Stimulated activated CD8-positive, alpha-beta memory T cell treated with anti-CD3 and anti-CD28 coated beads, Interleukin-15, amount 100 ng/mL, for 24 hours (primary cell): ENCODE results near the gene TANGO2.

Experiments
- DNase-seq: peaks from one replicate; pipeline ENCODE4 v3.0.0-alpha.2; 2020; ENCODE audit warnings: low read depth

The TANGO2 gene

GRCh38 chr22:20026996-20027601 lies 6.2 kb downstream of the TANGO2 start:
- no peak for DNase-seq

GRCh38 chr22:20027966-20028854 lies 7.3 kb downstream of the TANGO2 start:
- no peak for DNase-seq

- DNase-seq: no peak
Measured at GRCh38 chr22:20028855-20029549, 8.1 kb downstream of the TANGO2 start.

GRCh38 chr22:20029550-20030225 lies 8.8 kb downstream of the TANGO2 start:
- no peak for DNase-seq

GRCh38 chr22:20031732-20032406 lies 11.0 kb downstream of the TANGO2 start:
- DNase-seq: no peak

GRCh38 chr22:20032407-20032991 lies 11.6 kb downstream of the TANGO2 start:
- no peak for DNase-seq

- no peak for DNase-seq
Measured at GRCh38 chr22:20033045-20033706, 12.3 kb downstream of the TANGO2 start.

GRCh38 chr22:20034143-20034542 lies 13.2 kb downstream of the TANGO2 start:
- DNase-seq: no peak

- no peak for DNase-seq
Measured at GRCh38 chr22:20035375-20036083, 14.6 kb downstream of the TANGO2 start.

GRCh38 chr22:20036084-20036482 lies 15.2 kb downstream of the TANGO2 start:
- no peak for DNase-seq

- DNase-seq: no peak
Measured at GRCh38 chr22:20036535-20037392, 15.9 kb downstream of the TANGO2 start.

GRCh38 chr22:20037419-20037818 lies 16.5 kb downstream of the TANGO2 start:
- DNase-seq: no peak

- no peak for DNase-seq
Measured at GRCh38 chr22:20038574-20038973, 17.7 kb downstream of the TANGO2 start.

GRCh38 chr22:20039683-20040325 lies 18.9 kb downstream of the TANGO2 start:
- DNase-seq: no peak

- no peak for DNase-seq
Measured at GRCh38 chr22:20040327-20041200, 19.7 kb downstream of the TANGO2 start.

- no peak for DNase-seq
Measured at GRCh38 chr22:20043057-20043996, 22.4 kb downstream of the TANGO2 start.

- no peak for DNase-seq
Measured at GRCh38 chr22:20043997-20044342, 23.1 kb downstream of the TANGO2 start.
